NCI-H510A treated with DMSO at 0.1 percent for 48 hours (cell line): ENCODE results near the gene PGA4.

Experiments
- DNase-seq: peaks from one replicate; lab custom pipeline; 2025; lab: John Stamatoyannopoulos, UW

Gene PGA4

GRCh38 chr11:61279934-61280659, 58.0 kb downstream of the PGA4 start:
- no peak for DNase-seq

- no peak for DNase-seq
Observed at GRCh38 chr11:61280883-61281580, 58.9 kb downstream of the PGA4 start.
